HG03520 (cell line): Measurements from ENCODE around the gene RPL5.

ENCODE experiments used
- ATAC-seq: cut with Tn5 transposase; IDR thresholded peaks from one replicate; pipeline ENCODE4 v1.9.1; 2021; ENCODE audit warnings: mild to moderate bottlenecking, moderate library complexity; ENCODE audit not compliant: unreplicated experiment

RPL5 gene

GRCh38 chr1:92853299-92853698 lies 21.5 kb downstream of the RPL5 start:
- no peak for ATAC-seq

GRCh38 chr1:92854101-92854785 lies 22.4 kb downstream of the RPL5 start:
- no peak for ATAC-seq

- no peak for ATAC-seq
These were observed 23.4 kb downstream of the RPL5 start for GRCh38 chr1:92855236-92855635.

- no peak for ATAC-seq
These were observed 26.0 kb downstream of the RPL5 start for GRCh38 chr1:92857817-92858216.

- ATAC-seq = no peak
These were observed 26.9 kb downstream of the RPL5 start for GRCh38 chr1:92858564-92859399.

GRCh38 chr1:92859400-92860039 lies 27.7 kb downstream of the RPL5 start:
- ATAC-seq = no peak

GRCh38 chr1:92862605-92863004 lies 30.8 kb downstream of the RPL5 start:
- no peak for ATAC-seq

- ATAC-seq = no peak
These were observed 32.3 kb downstream of the RPL5 start for GRCh38 chr1:92864131-92864530.

GRCh38 chr1:92870591-92870990 lies 38.8 kb downstream of the RPL5 start:
- ATAC-seq = no peak

GRCh38 chr1:92872719-92873118 lies 40.9 kb downstream of the RPL5 start:
- ATAC-seq = no peak

- ATAC-seq = no peak
These were observed 43.1 kb downstream of the RPL5 start for GRCh38 chr1:92874987-92875386.

- ATAC-seq = no peak
These were observed 44.5 kb downstream of the RPL5 start for GRCh38 chr1:92876351-92876750.

GRCh38 chr1:92877081-92877711 lies 45.4 kb downstream of the RPL5 start:
- no peak for ATAC-seq

- ATAC-seq = no peak
These were observed 46.0 kb downstream of the RPL5 start for GRCh38 chr1:92877792-92878191.

- no peak for ATAC-seq
These were observed 47.6 kb downstream of the RPL5 start for GRCh38 chr1:92879316-92879968.

GRCh38 chr1:92881391-92881790 lies 49.6 kb downstream of the RPL5 start:
- ATAC-seq = no peak

GRCh38 chr1:92882819-92883218 lies 51.0 kb downstream of the RPL5 start:
- no peak for ATAC-seq

- no peak for ATAC-seq
These were observed 51.5 kb downstream of the RPL5 start for GRCh38 chr1:92883297-92883696.

- no peak for ATAC-seq
These were observed 52.4 kb downstream of the RPL5 start for GRCh38 chr1:92884195-92884594.

- ATAC-seq = no peak
These were observed 55.1 kb downstream of the RPL5 start for GRCh38 chr1:92886886-92887419.

- ATAC-seq = no peak
These were observed 55.6 kb downstream of the RPL5 start for GRCh38 chr1:92887465-92887864.
